SK-N-SH treated with all-trans-retinoic acid at 6 μM for 48 hours (cell line): ENCODE results near the gene INTS1.

Experiments used
- ATAC-seq: fragments of 200-7000 bp; cut with Tn5 transposase; 3 replicates; pipeline ENCODE4 v1.9.1; 2020; ENCODE audit warnings: mild to moderate bottlenecking, moderate library complexity
- ARNTL ChIP-seq: fragments of 450-650 bp; formaldehyde crosslinking; IDR thresholded peaks from 2 replicates; pipeline ENCODE4 v1.5.0; 2020; ENCODE audit warnings: low read depth, mild to moderate bottlenecking, moderate library complexity, borderline replicate concordance
- BACH2 ChIP-seq: fragments of 250-450 bp; sonication (Bioruptor Pico); IDR thresholded peaks from 2 replicates; pipeline ENCODE4 v1.9.0; 2021; ENCODE audit warnings: mild to moderate bottlenecking, borderline replicate concordance
- CREB5 ChIP-seq: fragments of 250-450 bp; sonication (Bioruptor Pico); IDR thresholded peaks from 2 replicates; pipeline ENCODE4 v1.5.1; 2020; ENCODE audit warnings: low read depth, mild to moderate bottlenecking, moderate library complexity
- CSDC2 ChIP-seq: fragments of 250-450 bp; sonication (Bioruptor Pico); IDR thresholded peaks from 2 replicates; pipeline ENCODE4 v1.5.0; 2020; ENCODE audit warnings: mild to moderate bottlenecking, moderate library complexity
- CSRNP3 ChIP-seq: fragments of 250-450 bp; sonication (Bioruptor Pico); IDR thresholded peaks from 2 replicates; pipeline ENCODE4 v1.5.1; 2021; ENCODE audit warnings: mild to moderate bottlenecking, moderate library complexity
- ESRRG ChIP-seq: fragments of 250-450 bp; sonication (Bioruptor Pico); IDR thresholded peaks from 2 replicates; pipeline ENCODE4 v1.6.1; 2021; ENCODE audit warnings: mild to moderate bottlenecking
- GLIS3 ChIP-seq: fragments of 250-450 bp; sonication (Bioruptor Pico); IDR thresholded peaks from 2 replicates; pipeline ENCODE4 v1.5.0; 2020; ENCODE audit warnings: mild to moderate bottlenecking, moderate library complexity
- ISL1 ChIP-seq: fragments of 250-450 bp; sonication (Bioruptor Pico); IDR thresholded peaks from 2 replicates; pipeline ENCODE4 v2.1.2; 2022; ENCODE audit warnings: mild to moderate bottlenecking, moderate library complexity
- OSR1 ChIP-seq: fragments of 250-450 bp; sonication (Bioruptor Pico); IDR thresholded peaks from 2 replicates; pipeline ENCODE4 v1.8.0; 2022; ENCODE audit warnings: moderate library complexity, mild to moderate bottlenecking, inconsistent platforms
- POU6F1 ChIP-seq: fragments of 250-450 bp; sonication (Bioruptor Pico); IDR thresholded peaks from 2 replicates; pipeline ENCODE4 v1.8.0; 2021; ENCODE audit warnings: low read depth, mild to moderate bottlenecking, moderate library complexity, borderline replicate concordance
- PPARA ChIP-seq: fragments of 250-450 bp; sonication (Bioruptor Pico); IDR thresholded peaks from 2 replicates; pipeline ENCODE4 v1.5.0; 2020; ENCODE audit warnings: mild to moderate bottlenecking, borderline replicate concordance
- RARB ChIP-seq: fragments of 250-450 bp; sonication (Bioruptor Pico); IDR thresholded peaks from 2 replicates; pipeline ENCODE4 v1.8.0; 2021; ENCODE audit warnings: mild to moderate bottlenecking, moderate library complexity
- SNAI2 ChIP-seq: fragments of 250-450 bp; sonication (Bioruptor Pico); IDR thresholded peaks from 2 replicates; pipeline ENCODE4 v1.5.0; 2020; ENCODE audit warnings: mild to moderate bottlenecking, moderate library complexity
- TCF4 ChIP-seq: fragments of 250-450 bp; sonication (Bioruptor Pico); IDR thresholded peaks from 2 replicates; pipeline ENCODE4 v1.8.0; 2021; ENCODE audit warnings: mild to moderate bottlenecking, moderate library complexity, borderline replicate concordance
- TOX ChIP-seq: fragments of 250-450 bp; sonication (Bioruptor Pico); IDR thresholded peaks from 2 replicates; pipeline ENCODE4 v1.8.0; 2021; ENCODE audit warnings: mild to moderate bottlenecking, moderate library complexity, borderline replicate concordance
- ZC3H10 ChIP-seq: fragments of 250-450 bp; sonication (Bioruptor Pico); IDR thresholded peaks from 2 replicates; pipeline ENCODE4 v1.5.1; 2021; ENCODE audit warnings: mild to moderate bottlenecking, moderate library complexity
- ZFP3 ChIP-seq: fragments of 250-450 bp; sonication (Bioruptor Pico); IDR thresholded peaks from 2 replicates; pipeline ENCODE4 v1.5.0; 2020; ENCODE audit warnings: mild to moderate bottlenecking, moderate library complexity
- ZFP30 ChIP-seq: fragments of 450-650 bp; formaldehyde crosslinking; IDR thresholded peaks from 2 replicates; pipeline ENCODE4 v1.5.0; 2022; ENCODE audit warnings: mild to moderate bottlenecking, moderate library complexity
- ZNF565 ChIP-seq: fragments of 450-650 bp; formaldehyde crosslinking; conservative IDR thresholded peaks from 2 replicates; pipeline ENCODE4 v1.5.0; 2020; ENCODE audit warnings: low read depth, mild to moderate bottlenecking, moderate library complexity
- ZNF70 ChIP-seq: fragments of 450-650 bp; formaldehyde crosslinking; IDR thresholded peaks from 2 replicates; pipeline ENCODE4 v1.5.0; 2020; ENCODE audit warnings: mild to moderate bottlenecking, moderate library complexity
- ZNF8 ChIP-seq: fragments of 450-650 bp; formaldehyde crosslinking; IDR thresholded peaks from 2 replicates; pipeline ENCODE4 v1.5.0; 2020; ENCODE audit warnings: mild to moderate bottlenecking, moderate library complexity

The INTS1 gene

GRCh38 chr7:1542329-1542728 is 38.1 kb upstream of the INTS1 start:
- TF ChIP-seq ESRRG: no peak
- ATAC-seq: no peak

- no peak for ATAC-seq
These were observed 37.4 kb upstream of the INTS1 start for GRCh38 chr7:1541431-1542162.

GRCh38 chr7:1540776-1541271 is 36.6 kb upstream of the INTS1 start:
- no peak for TF ChIP-seq GLIS3 (CRISPR knock-in tag)
- TF ChIP-seq RARB (CRISPR knock-in tag): no peak
- no peak for TF ChIP-seq ESRRG
- TF ChIP-seq CREB5 (CRISPR knock-in tag): no peak
- TF ChIP-seq ZNF8 (CRISPR knock-in tag): no peak
- TF ChIP-seq ZFP30 (CRISPR knock-in tag): no peak
- no peak for TF ChIP-seq ZNF565 (CRISPR knock-in tag)
- TF ChIP-seq SNAI2: no peak
- no peak for TF ChIP-seq POU6F1 (CRISPR knock-in tag)
- TF ChIP-seq PPARA (CRISPR knock-in tag): no peak
- no peak for TF ChIP-seq CSRNP3 (CRISPR knock-in tag)
- TF ChIP-seq ZNF70 (CRISPR knock-in tag): no peak
- no peak for TF ChIP-seq TOX (CRISPR knock-in tag)
- TF ChIP-seq ISL1 (CRISPR knock-in tag): no peak
- no peak for ATAC-seq

More at GRCh38 chr7:1541431-1542162, 37.4 kb upstream of the INTS1 start:
- TF ChIP-seq TCF4: no peak
- no peak for TF ChIP-seq ESRRG
- TF ChIP-seq CSDC2: no peak
- TF ChIP-seq CSRNP3 (CRISPR knock-in tag): no peak
- TF ChIP-seq, all 23 proteins: peak for 0

GRCh38 chr7:1539882-1540775 is 35.9 kb upstream of the INTS1 start:
- ATAC-seq: no peak
- no peak for TF ChIP-seq BACH2
- no peak for TF ChIP-seq TCF4
- no peak for TF ChIP-seq SNAI2
- no peak for TF ChIP-seq RARB (CRISPR knock-in tag)
- no peak for TF ChIP-seq ZNF8 (CRISPR knock-in tag)
- no peak for TF ChIP-seq OSR1
- TF ChIP-seq ARNTL (CRISPR knock-in tag): no peak
- no peak for TF ChIP-seq ESRRG
- TF ChIP-seq CREB5 (CRISPR knock-in tag): no peak
- TF ChIP-seq ZFP3 (CRISPR knock-in tag): no peak
- no peak for TF ChIP-seq ISL1 (CRISPR knock-in tag)
- TF ChIP-seq POU6F1 (CRISPR knock-in tag): no peak
- TF ChIP-seq ZNF565 (CRISPR knock-in tag): no peak
- TF ChIP-seq ZC3H10 (CRISPR knock-in tag): no peak
- TF ChIP-seq CSRNP3 (CRISPR knock-in tag): no peak
- TF ChIP-seq, all 23 proteins: peak for 0
